ENCODE measurements around the gene NOVA1. TPM values are rescaled to one million over a fixed set of nuclear protein-coding genes. Genes with fewer than 3 reads are reported as not detected.

The NOVA1 gene
- polyA plus RNA-seq, 1 donor (not counting 4 experiments of a cell fraction or from before 2014, with no cell fraction given): not detected

DNA sequence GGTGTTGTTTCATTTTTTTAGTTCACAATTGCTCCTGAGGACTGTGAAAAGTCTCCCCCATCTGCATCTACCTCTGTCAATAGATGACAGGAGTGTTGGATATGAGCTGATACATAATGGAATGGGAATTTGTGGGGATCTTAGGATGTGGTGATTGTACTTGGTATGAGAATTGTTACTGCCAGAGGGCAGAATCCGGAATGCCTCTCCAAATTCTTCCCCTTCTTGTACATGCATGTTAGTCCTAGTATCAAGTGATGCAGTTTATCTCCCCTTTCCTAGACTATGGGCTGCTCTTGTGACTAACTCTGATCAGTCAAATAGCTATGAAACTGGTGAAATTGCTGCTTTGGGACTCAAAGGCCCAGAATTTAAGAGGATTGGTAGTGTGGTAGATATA is 24.8 kb upstream of the NOVA1 start:
- Histone ChIP-seq H3K27me3 (ENCODE audit: control insufficient read depth, extremely low read depth, insufficient read depth, low read length) (no peaks in the 10 kb centered on the region), H3K36me3 (ENCODE audit: control insufficient read depth in 2 of 2, extremely low read depth in 1 of 2, insufficient read depth in 2 of 2, low read length in 2 of 2) (no peaks in the 10 kb centered on the region), H3K79me2 (ENCODE audit: control insufficient read depth, insufficient read depth, low read length) (no peaks in the 10 kb centered on the region), H3K4me1 (ENCODE audit: control insufficient read depth, extremely low read depth, insufficient read depth, low read length) (no peaks in the 10 kb centered on the region), H3K9me1 (ENCODE audit: control insufficient read depth, extremely low read depth, insufficient read depth, low read length) (no peaks in the 10 kb centered on the region), H3K4me3 (ENCODE audit: control insufficient read depth in 2 of 3, extremely low read depth in 1 of 3, insufficient read depth in 2 of 3, low read depth in 1 of 3, low read length in 3 of 3) (no peak overlapping the region), H3K9me3 (ENCODE audit: control insufficient read depth, low read depth, low read length) (no peaks in the 10 kb centered on the region), H3K9ac (ENCODE audit: control insufficient read depth, extremely low read depth, insufficient read depth, low read length) (no peak overlapping the region), H3K4me2 (ENCODE audit: control insufficient read depth, extremely low read depth, insufficient read depth, low read depth, low read length) (no peak overlapping the region), H2AFZ (ENCODE audit: control insufficient read depth, low read length) (no peak overlapping the region), H4K20me1 (ENCODE audit: control insufficient read depth, extremely low read depth, insufficient read depth, low read length) (no peaks in the 10 kb centered on the region), H3K27ac (ENCODE audit: control insufficient read depth, insufficient read depth, low read length) (no peak overlapping the region)
- FAIRE-seq (no peak), DNase-seq (ENCODE audit: low read depth, low spot score) (no peak)
- dilution Hi-C loops (cut with MboI; ENCODE audit: extremely low pct_ligation_motif_present, low sequenced_read_pairs): no loop called here
- TF ChIP-seq EZH2 (IDR thresholded peaks at IDR 0.05; ENCODE audit: low read length) (no peak), CTCF (optimal IDR thresholded peaks at IDR 0.05 in 1 of 3, IDR thresholded peaks at IDR 0.05 in 1 of 3, conservative IDR thresholded peaks at IDR 0.05 in 1 of 3; ENCODE audit: extremely low read depth in 1 of 3, insufficient read depth in 2 of 3, low read length in 3 of 3) (no peak)

DNA sequence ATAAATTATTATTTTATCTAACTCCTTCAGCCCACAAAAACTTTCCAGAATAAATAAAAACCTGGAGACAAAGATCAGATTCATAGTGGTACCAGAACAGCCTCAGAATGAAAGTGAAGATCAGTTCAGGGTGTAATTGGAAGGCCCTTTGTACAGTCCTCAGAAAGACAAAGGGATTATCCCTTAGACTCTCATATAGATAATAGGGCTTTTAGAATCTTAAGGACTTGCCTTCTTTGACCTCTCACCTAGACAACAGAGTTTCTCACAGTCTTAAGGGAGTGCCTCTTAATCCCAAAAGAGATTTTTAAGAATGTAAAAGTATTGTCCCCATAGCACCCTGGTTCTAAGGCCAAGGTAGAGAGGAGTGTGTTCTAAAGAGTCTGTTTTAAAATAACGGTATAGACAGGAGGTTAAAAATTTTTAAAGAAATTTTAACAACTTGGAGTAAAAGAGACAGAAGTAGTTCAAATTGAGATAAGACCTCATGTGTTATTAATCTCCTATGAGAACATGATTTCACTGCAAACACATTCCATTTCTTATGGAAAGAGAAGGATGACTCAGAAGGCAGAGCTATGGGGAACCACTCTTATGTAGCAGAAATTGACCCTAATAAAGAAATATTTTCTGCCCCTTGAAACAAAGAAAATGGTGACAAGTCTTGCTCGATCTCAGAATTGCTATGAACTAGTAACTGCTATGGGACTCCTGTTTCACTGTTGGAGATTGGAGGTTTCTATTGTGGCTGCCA is 24.2 kb upstream of the NOVA1 start:
- Histone ChIP-seq H3K27me3 (ENCODE audit: control insufficient read depth, extremely low read depth, insufficient read depth, low read length) (no peaks in the 10 kb centered on the region), H2AFZ (ENCODE audit: control insufficient read depth, low read length) (no peak overlapping the region), H3K9ac (ENCODE audit: control insufficient read depth, extremely low read depth, insufficient read depth, low read length) (no peak overlapping the region), H4K20me1 (ENCODE audit: control insufficient read depth, extremely low read depth, insufficient read depth, low read length) (no peaks in the 10 kb centered on the region), H3K79me2 (ENCODE audit: control insufficient read depth, insufficient read depth, low read length) (no peaks in the 10 kb centered on the region), H3K9me1 (ENCODE audit: control insufficient read depth, extremely low read depth, insufficient read depth, low read length) (no peaks in the 10 kb centered on the region), H3K36me3 (ENCODE audit: control insufficient read depth in 2 of 2, extremely low read depth in 1 of 2, insufficient read depth in 2 of 2, low read length in 2 of 2) (no peaks in the 10 kb centered on the region), H3K27ac (ENCODE audit: control insufficient read depth, insufficient read depth, low read length) (no peak overlapping the region), H3K9me3 (ENCODE audit: control insufficient read depth, low read depth, low read length) (no peaks in the 10 kb centered on the region), H3K4me3 (ENCODE audit: control insufficient read depth in 2 of 3, extremely low read depth in 1 of 3, insufficient read depth in 2 of 3, low read depth in 1 of 3, low read length in 3 of 3) (no peak overlapping the region), H3K4me2 (ENCODE audit: control insufficient read depth, extremely low read depth, insufficient read depth, low read depth, low read length) (no peak overlapping the region), H3K4me1 (ENCODE audit: control insufficient read depth, extremely low read depth, insufficient read depth, low read length) (no peaks in the 10 kb centered on the region)
- no peak for DNase-seq (ENCODE audit: low read depth, low spot score)
- dilution Hi-C loops (cut with MboI; ENCODE audit: extremely low pct_ligation_motif_present, low sequenced_read_pairs): no loop called here
- TF ChIP-seq CTCF (optimal IDR thresholded peaks at IDR 0.05 in 1 of 3, IDR thresholded peaks at IDR 0.05 in 1 of 3, conservative IDR thresholded peaks at IDR 0.05 in 1 of 3; ENCODE audit: extremely low read depth in 1 of 3, insufficient read depth in 2 of 3, low read length in 3 of 3): no peak
- no peak for FAIRE-seq

Measured in keratinocyte (primary cell).